Upper lobe of right lung (tissue), 1 donor: Measurements from ENCODE around the gene CTDSP2. TPM values are rescaled to one million over a fixed set of nuclear protein-coding genes. Genes with fewer than 3 reads are reported as not detected.

Experiments
- ATAC-seq: fragments of 200-7000 bp; cut with Tn5 transposase; one replicate; pipeline ENCODE4 v1.9.1; 2020; ENCODE audit warnings: mild to moderate bottlenecking, moderate library complexity
- DNase-seq: peaks from one replicate; pipeline ENCODE4 v3.0.0-alpha.2; 2020
- H3K27ac ChIP-seq: fragments of 200-600 bp; one replicate; pipeline ENCODE4 v1.8.0; 2022
- H3K27me3 ChIP-seq: fragments of 200-600 bp; one replicate; pipeline ENCODE4 v1.8.0; 2022; ENCODE audit warnings: mild to moderate bottlenecking
- H3K36me3 ChIP-seq: fragments of 200-600 bp; one replicate; pipeline ENCODE4 v1.8.0; 2022
- H3K4me1 ChIP-seq: fragments of 200-600 bp; one replicate; pipeline ENCODE4 v1.8.0; 2022
- H3K4me3 ChIP-seq: fragments of 200-600 bp; one replicate; pipeline ENCODE4 v1.8.0; 2022; ENCODE audit warnings: mild to moderate bottlenecking
- H3K9me3 ChIP-seq: fragments of 200-600 bp; one replicate; pipeline ENCODE4 v1.8.0; 2022
- intact Hi-C: fragments of 100-400 bp; cut with DNase I; formaldehyde crosslinking; loops from one replicate; pipeline ENCODE4 v1.11.0; 2022
- total RNA-seq: library from RNA; stranded (reverse); fragmentation: NEBNext Ultra II Directional; extraction: Animal tissue kit (Norgen Biotek cat#: 25700); gene quantifications from one replicate; pipeline ENCODE4 v1.2.1, GENCODE V29; 2021
- TF ChIP-seq, protein P1 (sequence below): fragments of 200-600 bp; IDR thresholded peaks from one replicate; pipeline ENCODE4 v1.8.0; 2022; ENCODE audit warnings: antibody characterized with exemption
- donor health status: DM: no; HTN: yes; CAD: no; lungs with severe emphysema.

The CTDSP2 gene
- total RNA-seq, 1 donor from 2014 or later: 217 TPM

DNA sequence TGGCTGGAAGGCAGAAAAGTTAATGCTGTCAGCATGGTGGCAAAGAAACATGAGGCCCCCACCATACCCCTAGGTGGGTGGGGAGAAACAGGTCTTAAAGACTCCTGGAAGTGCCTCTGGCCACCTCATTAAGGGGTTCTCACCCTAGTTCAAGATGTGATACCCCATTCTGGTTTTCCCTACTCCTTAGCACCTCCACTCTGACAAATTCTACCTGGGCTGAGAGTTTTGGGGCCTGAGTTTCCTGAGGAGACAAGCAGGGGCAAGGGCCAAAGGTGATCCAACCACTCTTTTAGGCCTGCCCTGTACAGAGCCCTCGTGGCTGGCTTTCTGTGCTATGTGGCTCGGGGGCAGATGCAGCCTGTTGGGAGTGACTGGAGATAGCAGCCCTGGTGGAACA lies 20.1 kb downstream of the CTDSP2 start:
- ATAC-seq (no peak), DNase-seq (no peak)
- Histone ChIP-seq H3K27ac (peak overlapping the region; percentile 49), H3K9me3 (no peaks in the 10 kb centered on the region), H3K27me3 (no peaks in the 10 kb centered on the region), H3K4me1 (peaks cover 38% of the 10 kb centered on the region), H3K36me3 (peaks cover 83% of the 10 kb centered on the region), H3K4me3 (no peak overlapping the region)
- TF ChIP-seq, protein P1, sequence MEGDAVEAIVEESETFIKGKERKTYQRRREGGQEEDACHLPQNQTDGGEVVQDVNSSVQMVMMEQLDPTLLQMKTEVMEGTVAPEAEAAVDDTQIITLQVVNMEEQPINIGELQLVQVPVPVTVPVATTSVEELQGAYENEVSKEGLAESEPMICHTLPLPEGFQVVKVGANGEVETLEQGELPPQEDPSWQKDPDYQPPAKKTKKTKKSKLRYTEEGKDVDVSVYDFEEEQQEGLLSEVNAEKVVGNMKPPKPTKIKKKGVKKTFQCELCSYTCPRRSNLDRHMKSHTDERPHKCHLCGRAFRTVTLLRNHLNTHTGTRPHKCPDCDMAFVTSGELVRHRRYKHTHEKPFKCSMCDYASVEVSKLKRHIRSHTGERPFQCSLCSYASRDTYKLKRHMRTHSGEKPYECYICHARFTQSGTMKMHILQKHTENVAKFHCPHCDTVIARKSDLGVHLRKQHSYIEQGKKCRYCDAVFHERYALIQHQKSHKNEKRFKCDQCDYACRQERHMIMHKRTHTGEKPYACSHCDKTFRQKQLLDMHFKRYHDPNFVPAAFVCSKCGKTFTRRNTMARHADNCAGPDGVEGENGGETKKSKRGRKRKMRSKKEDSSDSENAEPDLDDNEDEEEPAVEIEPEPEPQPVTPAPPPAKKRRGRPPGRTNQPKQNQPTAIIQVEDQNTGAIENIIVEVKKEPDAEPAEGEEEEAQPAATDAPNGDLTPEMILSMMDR: no peak
- intact Hi-C loops: loop anchor here (5.0 kb wide), 1 partner anchor 76 kb away; no protein-coding TSS in a partner anchor

DNA sequence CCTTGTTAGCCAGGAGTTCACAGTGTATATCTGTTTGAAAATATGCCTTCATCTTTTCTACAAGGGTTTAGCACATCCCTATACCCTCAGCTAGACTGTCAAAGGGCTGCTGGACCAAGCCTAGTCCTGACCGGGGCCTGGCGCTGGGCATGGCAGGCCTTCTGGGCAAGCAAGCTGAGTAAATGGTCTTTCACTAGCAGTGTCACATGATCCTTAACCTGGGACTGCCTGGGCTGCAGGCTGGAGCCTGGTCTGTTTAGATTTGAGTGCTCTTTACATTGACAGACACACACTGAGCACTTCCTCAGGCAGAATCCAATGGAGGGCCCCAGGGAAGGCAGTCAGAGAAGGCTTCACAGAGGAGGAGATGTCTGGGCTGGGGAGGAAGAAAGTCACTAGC lies 21.1 kb downstream of the CTDSP2 start:
- Histone ChIP-seq H3K27me3 (no peaks in the 10 kb centered on the region), H3K9me3 (no peaks in the 10 kb centered on the region), H3K4me1 (peaks cover 28% of the 10 kb centered on the region), H3K4me3 (no peak overlapping the region), H3K27ac (no peak overlapping the region), H3K36me3 (peaks cover 93% of the 10 kb centered on the region)
- DNase-seq (no peak), ATAC-seq (no peak)
- TF ChIP-seq, protein P1: no peak
- intact Hi-C loops: loop anchor here (5.0 kb wide), 1 partner anchor 77 kb away; no protein-coding TSS in a partner anchor

DNA sequence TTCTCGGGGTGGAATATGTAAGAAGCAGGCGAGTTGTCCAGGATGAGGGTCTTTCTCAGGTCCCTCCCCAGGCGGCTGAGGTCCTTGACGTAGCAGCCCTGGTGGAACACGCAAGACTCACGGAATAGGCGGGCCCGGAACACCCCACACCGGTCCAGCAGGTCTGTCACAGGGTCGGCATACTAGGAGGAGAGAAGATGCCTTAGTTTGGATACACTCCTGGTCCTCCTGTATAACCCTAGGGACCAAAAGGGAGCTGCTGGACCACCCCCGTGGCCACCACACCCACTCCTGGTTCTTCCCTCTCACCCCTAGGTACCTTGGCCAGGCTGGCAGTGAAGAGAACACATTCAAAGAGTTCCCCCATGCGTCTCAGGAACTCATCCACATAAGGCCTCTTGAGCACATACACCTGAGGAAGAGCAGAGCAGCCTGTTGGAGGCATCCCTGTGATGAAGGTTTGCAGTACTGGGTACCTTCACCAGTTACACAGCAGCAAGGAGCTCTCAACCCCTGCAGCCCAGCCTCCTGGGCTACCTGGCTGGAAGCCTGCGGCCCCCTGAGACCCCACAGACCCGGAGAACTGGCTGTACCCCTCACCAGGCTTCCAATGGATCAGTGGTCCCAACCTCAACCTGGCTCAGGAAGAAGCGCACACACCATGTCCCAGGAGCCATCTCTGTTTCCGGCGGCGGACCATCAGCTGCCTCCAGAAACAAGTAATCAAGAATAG lies 22.5 kb downstream of the CTDSP2 start:
- Histone ChIP-seq H3K27ac (peak overlapping the region; percentile 14), H3K36me3 (peaks cover 98% of the 10 kb centered on the region), H3K4me1 (peaks cover 14% of the 10 kb centered on the region)

DNA sequence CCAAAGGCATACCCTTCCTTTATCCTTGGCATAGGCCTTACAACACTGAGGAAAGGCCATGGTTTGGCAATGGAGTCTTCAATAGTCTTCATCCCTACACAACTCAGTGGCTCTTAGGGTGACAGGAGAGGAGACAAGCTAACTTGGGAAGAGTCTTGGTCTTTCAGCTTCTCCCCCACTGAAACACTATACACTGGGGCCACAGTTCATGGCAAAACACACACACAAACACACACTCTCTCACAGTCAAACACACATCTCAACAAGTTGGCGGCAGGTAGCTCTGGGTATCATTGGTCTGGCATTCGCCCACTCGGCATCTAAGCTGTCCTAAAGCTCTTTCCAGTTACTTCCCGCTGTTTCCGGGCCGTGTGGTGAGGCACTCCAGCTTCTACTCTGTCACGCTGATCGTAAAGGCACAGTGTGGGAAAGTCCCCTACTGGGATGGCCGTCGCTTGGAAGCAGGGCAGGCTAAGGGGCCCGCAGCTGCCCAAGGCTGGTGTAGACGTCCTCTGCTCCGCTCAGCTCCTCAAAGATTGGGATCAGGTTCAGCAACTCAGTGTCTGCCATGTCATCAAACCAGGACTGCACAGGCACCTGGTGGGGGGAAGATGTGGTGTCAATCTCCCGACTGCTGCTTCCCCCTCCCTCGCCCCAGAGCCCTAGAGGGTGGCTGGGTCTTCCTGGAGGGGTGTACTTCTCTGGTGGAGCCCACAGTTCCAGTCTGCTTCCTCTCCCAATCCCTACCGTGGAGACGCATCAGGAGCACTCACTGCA lies 23.2 kb downstream of the CTDSP2 start:
- DNase-seq (no peak), ATAC-seq (no peak)
- H3K27ac ChIP-seq: peak overlapping the region; percentile 14
- H3K36me3 ChIP-seq: peaks cover 90% of the 10 kb centered on the region
- H3K4me1 ChIP-seq: peaks cover 8% of the 10 kb centered on the region
- TF ChIP-seq, protein P1: no peak
- H3K4me3 ChIP-seq: no peak overlapping the region
- no peaks in the 10 kb centered on the region for H3K27me3 ChIP-seq
- intact Hi-C loops: no loop called here
- H3K9me3 ChIP-seq: no peaks in the 10 kb centered on the region

More for the DNA sequence above, 22.5 kb downstream of the CTDSP2 start:
- H3K27me3 ChIP-seq: no peaks in the 10 kb centered on the region
- DNase-seq: no peak
- intact Hi-C loops: no loop called here
- H3K9me3 ChIP-seq: no peaks in the 10 kb centered on the region
- TF ChIP-seq, protein P1: no peak
- H3K4me3 ChIP-seq: no peak overlapping the region
- ATAC-seq: no peak

DNA sequence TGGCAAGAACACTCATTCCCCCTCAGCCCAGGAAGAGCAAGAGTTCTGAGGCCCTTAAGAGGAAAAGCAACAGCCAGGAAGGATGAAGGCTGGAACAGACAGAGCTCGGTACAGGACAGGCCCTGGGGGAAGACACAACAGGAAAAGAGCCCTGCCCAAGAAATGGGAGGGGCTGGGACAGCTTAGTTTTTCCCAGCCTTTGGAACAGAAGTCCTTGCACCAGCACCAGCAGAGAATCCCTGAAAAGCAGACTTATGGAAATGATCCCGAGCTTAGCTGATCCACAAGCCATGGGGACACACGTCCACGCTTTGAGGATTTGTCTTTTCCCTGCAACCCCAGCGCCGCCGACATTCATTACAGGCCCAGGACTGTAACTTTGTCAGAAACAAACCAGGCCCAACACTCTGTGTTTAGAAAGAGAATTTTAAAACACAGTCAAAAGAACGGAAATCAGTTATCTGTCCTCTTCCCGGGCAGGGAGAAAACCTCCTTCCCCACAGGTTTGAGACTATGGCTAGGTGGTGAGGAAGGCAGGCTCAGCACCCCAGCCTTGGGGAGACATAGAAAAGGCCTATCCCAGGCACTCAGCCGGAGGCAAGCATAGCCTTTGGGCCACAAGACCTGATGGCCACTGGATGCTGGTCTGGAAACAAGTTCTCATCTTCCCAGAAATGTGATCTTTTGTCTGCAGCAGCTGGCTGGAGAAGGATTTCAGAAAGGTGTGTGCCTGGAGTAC lies 24.0 kb downstream of the CTDSP2 start:
- no peaks in the 10 kb centered on the region for H3K27me3 ChIP-seq
- H3K36me3 ChIP-seq: peaks cover 83% of the 10 kb centered on the region
- TF ChIP-seq, protein P1: no peak
- no peaks in the 10 kb centered on the region for H3K9me3 ChIP-seq
- peak overlapping the region; percentile 40 for H3K27ac ChIP-seq
- intact Hi-C loops: no loop called here
- no peak for DNase-seq
- ATAC-seq: peak; percentile 38
- H3K4me3 ChIP-seq: no peak overlapping the region
- peaks cover 5% of the 10 kb centered on the region for H3K4me1 ChIP-seq
